IPS-11a (cell line): ENCODE results near the gene TBX19.
"Not testable (repeated sequence)": the region's sequence is repeated elsewhere in the genome, so short reads cannot be mapped to it uniquely, and the experiment has no call there.

Experiments
- H3K4me3 ChIP-seq: one replicate; pipeline ENCODE4 v1.5.1; 2013; ENCODE audit warnings: low read depth, low read length, control low read depth

TBX19 gene

DNA sequence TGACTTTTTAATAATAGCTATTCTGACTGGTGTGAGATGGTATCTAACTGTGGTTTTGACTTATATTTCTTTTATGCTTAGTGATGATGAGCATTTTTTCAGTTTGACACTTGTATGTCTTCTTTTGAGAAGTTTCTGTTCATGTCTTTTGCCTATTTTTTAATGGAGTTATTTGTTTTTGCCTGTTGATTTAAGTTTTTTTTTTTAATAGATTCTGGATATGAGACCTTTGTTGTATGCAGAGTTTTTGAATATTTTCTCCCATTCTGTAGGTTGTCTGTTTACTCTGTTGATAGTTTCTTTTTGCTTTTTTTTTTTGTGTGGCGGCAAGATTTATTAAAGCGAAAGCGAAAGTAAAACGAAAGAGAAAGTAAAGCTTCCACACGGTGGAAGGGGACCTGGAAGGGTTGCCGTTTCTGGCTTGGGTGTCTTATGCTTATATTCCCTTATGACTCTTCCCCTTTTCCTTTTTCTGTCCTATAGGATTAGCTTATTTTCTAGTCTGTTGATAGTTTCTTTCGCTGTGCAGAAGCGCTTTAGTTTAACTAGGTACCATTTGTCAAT, 67.6 kb downstream of the TBX19 start:
- no peak overlapping the region for H3K4me3 ChIP-seq

DNA sequence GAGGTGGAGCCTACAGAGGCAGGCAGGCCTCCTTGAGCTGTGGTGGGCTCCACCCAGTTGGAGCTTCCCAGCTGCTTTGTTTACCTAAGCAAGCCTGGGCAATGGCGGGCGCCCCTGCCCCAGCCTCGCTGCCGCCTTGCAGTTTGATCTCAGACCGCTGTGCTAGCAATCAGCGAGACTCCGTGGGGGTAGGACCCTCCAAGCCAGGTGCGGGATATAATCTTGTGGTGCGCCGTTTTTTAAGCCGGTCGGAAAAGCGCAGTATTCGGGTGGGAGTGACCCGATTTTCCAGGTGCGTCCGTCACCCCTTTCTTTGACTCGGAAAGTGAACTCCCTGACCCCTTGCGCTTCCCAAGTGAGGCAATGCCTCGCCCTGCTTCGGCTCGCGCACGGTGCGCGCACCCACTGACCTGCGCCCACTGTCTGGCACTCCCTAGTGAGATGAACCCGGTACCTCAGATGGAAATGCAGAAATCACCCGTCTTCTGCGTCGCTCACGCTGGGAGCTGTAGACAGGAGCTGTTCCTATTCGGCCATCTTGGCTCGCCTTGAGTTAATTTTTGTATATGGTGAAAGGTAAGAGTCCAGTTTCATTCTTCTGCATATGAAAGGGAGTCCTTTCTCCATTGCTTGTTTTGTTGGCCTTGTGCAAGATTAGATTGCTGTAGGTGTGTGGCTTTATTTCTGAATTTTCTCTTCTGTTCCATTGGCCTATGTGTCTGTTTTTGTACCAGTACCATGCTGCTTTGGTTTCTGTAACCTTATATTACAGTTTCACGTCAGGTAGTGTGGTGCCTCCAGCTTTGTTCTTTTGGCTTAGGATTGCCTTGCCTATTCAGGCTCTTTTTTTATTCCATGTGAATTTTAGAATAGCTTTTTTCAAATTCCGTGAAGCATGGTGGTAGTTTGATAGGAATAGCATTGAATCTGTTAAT, 73.9 kb downstream of the TBX19 start:
- H3K4me3 ChIP-seq, result not testable (repeated sequence)

DNA sequence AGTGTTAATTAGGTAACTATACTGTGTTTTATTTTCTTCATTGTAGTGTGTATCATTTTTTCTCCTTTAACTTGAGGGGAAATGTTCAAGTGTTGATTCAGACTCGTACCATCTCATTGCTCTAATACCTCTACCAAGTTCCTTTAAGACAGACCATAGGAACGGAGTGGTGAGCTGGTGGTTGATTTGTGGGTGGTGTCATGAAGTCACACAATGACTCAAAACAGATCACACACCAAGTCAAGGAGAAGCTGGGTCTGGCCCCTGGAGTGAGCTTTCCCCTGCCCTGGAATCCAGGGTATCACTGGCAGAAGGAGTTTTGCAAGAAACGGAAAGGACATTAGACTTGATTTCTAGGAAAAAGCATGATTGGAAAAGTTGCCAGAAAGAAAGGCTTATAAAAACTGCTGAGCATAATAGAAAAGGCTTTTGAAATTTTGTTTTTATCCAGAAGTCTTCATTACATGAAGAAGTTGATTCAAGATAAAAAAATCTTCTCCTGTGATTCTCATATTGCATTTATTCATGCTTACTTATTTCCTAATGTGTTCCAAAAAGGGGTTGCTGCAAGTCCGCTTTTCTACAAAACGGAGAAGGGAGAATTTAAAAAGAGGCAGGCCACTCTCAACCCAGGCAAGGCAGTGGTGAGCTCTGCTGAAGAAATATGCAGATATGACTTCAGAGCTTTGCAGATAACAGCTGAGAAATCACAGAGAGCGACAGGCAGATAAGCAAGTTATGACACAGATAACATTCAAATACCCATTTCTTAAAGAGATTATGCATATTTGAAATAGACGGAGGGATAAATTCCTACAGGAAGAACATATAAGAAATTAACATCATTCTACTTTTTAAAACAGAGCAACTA, 79.7 kb downstream of the TBX19 start:
- no peak overlapping the region for H3K4me3 ChIP-seq

DNA sequence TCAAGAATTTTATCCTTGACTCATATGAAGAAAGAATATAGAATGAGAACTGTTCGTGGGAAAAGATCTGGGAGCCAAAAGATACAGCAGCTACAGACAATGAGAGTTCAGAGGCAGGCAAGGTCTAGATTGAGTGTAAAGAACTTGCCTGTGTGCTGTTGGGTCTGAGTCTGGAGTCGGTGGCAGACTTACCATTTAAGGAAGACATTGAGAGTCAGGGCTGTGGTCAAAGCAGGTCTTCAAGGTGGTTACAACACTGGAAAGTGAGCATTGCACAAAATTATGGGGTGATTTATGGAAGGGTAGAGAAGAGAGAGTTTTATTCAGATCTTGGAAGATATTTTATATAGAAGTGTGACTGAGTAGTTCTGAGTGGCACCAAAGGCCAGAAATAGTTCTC, 80.6 kb downstream of the TBX19 start:
- no peak overlapping the region for H3K4me3 ChIP-seq

DNA sequence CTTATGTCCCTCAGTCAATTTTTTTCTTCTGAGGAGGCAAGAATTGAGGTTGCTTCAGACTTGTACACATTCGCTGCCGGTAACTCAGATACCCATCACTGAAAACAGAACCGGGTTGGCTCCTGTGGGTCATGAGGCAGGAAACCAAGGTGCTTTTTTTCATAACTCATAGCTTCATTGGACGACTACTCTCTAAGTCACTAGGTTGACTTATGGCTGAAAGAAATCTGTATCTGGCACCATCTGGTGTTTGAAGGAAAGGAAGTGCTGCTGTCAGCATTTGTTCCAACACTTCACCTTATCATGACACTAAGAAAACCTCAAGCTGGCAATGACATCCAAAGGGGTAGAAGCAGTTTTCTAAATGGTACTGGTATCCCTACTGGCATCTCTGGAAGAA, 82.3 kb downstream of the TBX19 start:
- H3K4me3 ChIP-seq, result no peak overlapping the region
